ENCODE data around the gene SCOC.

Gene SCOC

GRCh38 chr4:140427106-140427918 is 53.9 kb downstream of the SCOC start, which contains the start of gene CLGN:
CLGN (minus strand) TSS chr4:140427648; CDS start chr4:140413078, 14,570 bp downstream.
- Histone ChIP-seq H3K23ac (ENCODE audit: low read length) (no peak within 1 kb of the TSS), H3K14ac (ENCODE audit: low read length) (no peak within 1 kb of the TSS), H3K36me3 (ENCODE audit: control insufficient read depth in 1 of 2, insufficient read depth in 2 of 2, low read length in 2 of 2) (no peaks in the 10 kb centered on the region), H3K4me1 (ENCODE audit: control insufficient read depth in 1 of 2, insufficient read depth in 2 of 2, low read length in 2 of 2) (peaks cover 0 to 6% of the 10 kb centered on the region in 2 experiments), H3K79me1 (ENCODE audit: low read length) (no peaks in the 10 kb centered on the region), H3K79me2 (ENCODE audit: control insufficient read depth, insufficient read depth, low read length, poor library complexity) (no peaks in the 10 kb centered on the region), H2AK5ac (ENCODE audit: low read length) (no peak within 1 kb of the TSS), H3K4ac (ENCODE audit: low read depth, low read length) (no peak within 1 kb of the TSS), H3K27me3 (ENCODE audit: insufficient read depth, low read length) (no peaks in the 10 kb centered on the region), H3K4me3 (ENCODE audit: low read depth, low read length) (peak within 1 kb of the TSS; percentile 83), H3K9ac (ENCODE audit: low read length) (no peak within 1 kb of the TSS), H4K12ac (ENCODE audit: low read depth, low read length) (no peak within 1 kb of the TSS), H4K8ac (ENCODE audit: low read depth, low read length) (no peak within 1 kb of the TSS), H2BK12ac (ENCODE audit: low read length) (no peak within 1 kb of the TSS), H2BK5ac (ENCODE audit: low read depth, low read length, poor library complexity) (no peak within 1 kb of the TSS), H2BK120ac (ENCODE audit: insufficient read depth, low read length, poor library complexity) (no peak within 1 kb of the TSS), H3K27ac (ENCODE audit: low read depth, low read length) (no peak within 1 kb of the TSS), H4K91ac (ENCODE audit: low read depth, low read length) (no peak within 1 kb of the TSS), H3K4me2 (ENCODE audit: low read length) (peak within 1 kb of the TSS; percentile 95), H3K9me3 (ENCODE audit: insufficient read depth, low read depth, low read length) (peaks cover 2% of the 10 kb centered on the region), H2AFZ (ENCODE audit: insufficient read depth, low read length, poor library complexity) (peak within 1 kb of the TSS; percentile 9), H3K18ac (ENCODE audit: low read length) (no peak within 1 kb of the TSS)
- no CpG with 5 or more reads among the region's 73 CpGs for WGBS (ENCODE audit: extremely low coverage, insufficient coverage, insufficient read length)
- peak; percentile 27 to 58 for DNase-seq

- Histone ChIP-seq H3K79me2 (ENCODE audit: control insufficient read depth, insufficient read depth, low read length, poor library complexity) (no peaks in the 10 kb centered on the region), H3K4me3 (ENCODE audit: low read depth, low read length) (no peak overlapping the region), H3K9ac (ENCODE audit: low read length) (no peak overlapping the region), H3K79me1 (ENCODE audit: low read length) (no peaks in the 10 kb centered on the region), H3K18ac (ENCODE audit: low read length) (no peak overlapping the region), H2BK120ac (ENCODE audit: insufficient read depth, low read length, poor library complexity) (no peak overlapping the region), H2BK5ac (ENCODE audit: low read depth, low read length, poor library complexity) (no peak overlapping the region), H4K91ac (ENCODE audit: low read depth, low read length) (no peak overlapping the region), H3K36me3 (ENCODE audit: control insufficient read depth in 1 of 2, insufficient read depth in 2 of 2, low read length in 2 of 2) (no peaks in the 10 kb centered on the region), H2BK12ac (ENCODE audit: low read length) (no peak overlapping the region), H2AFZ (ENCODE audit: insufficient read depth, low read length, poor library complexity) (peak overlapping the region; percentile 9), H3K27ac (ENCODE audit: low read depth, low read length) (no peak overlapping the region), H3K4me2 (ENCODE audit: low read length) (peak overlapping the region; percentile 95), H2AK5ac (ENCODE audit: low read length) (no peak overlapping the region), H3K27me3 (ENCODE audit: insufficient read depth, low read length) (no peaks in the 10 kb centered on the region), H3K4ac (ENCODE audit: low read depth, low read length) (no peak overlapping the region), H3K23ac (ENCODE audit: low read length) (no peak overlapping the region), H4K8ac (ENCODE audit: low read depth, low read length) (no peak overlapping the region), H3K9me3 (ENCODE audit: insufficient read depth, low read depth, low read length) (peaks cover 2% of the 10 kb centered on the region), H3K4me1 (ENCODE audit: control insufficient read depth in 1 of 2, insufficient read depth in 2 of 2, low read length in 2 of 2) (peaks cover 0 to 6% of the 10 kb centered on the region in 2 experiments), H3K14ac (ENCODE audit: low read length) (no peak overlapping the region), H4K12ac (ENCODE audit: low read depth, low read length) (no peak overlapping the region)
- WGBS (ENCODE audit: extremely low coverage, insufficient coverage, insufficient read length): no CpG with 5 or more reads among the region's 7 CpGs
- no peak for DNase-seq
These were observed 54.5 kb downstream of the SCOC start for GRCh38 chr4:140427919-140428471.

Measured in trophoblast cell (in vitro differentiated cells and primary cell).